Natural killer cell (primary cell): ENCODE data around the gene SLCO1A2. TPM values are rescaled to one million over a fixed set of nuclear protein-coding genes. Genes with fewer than 3 reads are reported as not detected.

ENCODE experiments used
- ATAC-seq, 3 donors: fragments of 150-1000 bp in 2 of 3; fragments of 200-7000 bp in 1 of 3; cut with Tn5 transposase; 1 replicate in 1 of 3; 2 replicates in 2 of 3; pipeline ENCODE4 v1.10.0; 2021; ENCODE audit warnings: mild to moderate bottlenecking in 2 of 3, moderate library complexity in 2 of 3
- DNase-seq, 2 donors: peaks; one replicate each; pipeline versions ENCODE4 v3.0.0 to v3.0.0-alpha.2; 2013 to 2021; ENCODE audit warnings: mixed read lengths in 1 of 2
- H3K27ac ChIP-seq: one replicate; pipeline ENCODE4 v1.5.1; 2013; ENCODE audit warnings: mild to moderate bottlenecking, low read length
- H3K27me3 ChIP-seq: one replicate; pipeline ENCODE4 v1.6.1; 2013; ENCODE audit warnings: low read length; ENCODE audit not compliant: control insufficient read depth, insufficient read depth
- H3K36me3 ChIP-seq: one replicate; pipeline ENCODE4 v1.6.1; 2013; ENCODE audit warnings: low read length; ENCODE audit not compliant: control insufficient read depth, insufficient read depth
- H3K4me1 ChIP-seq: one replicate; pipeline ENCODE4 v1.6.1; 2013; ENCODE audit warnings: low read length; ENCODE audit not compliant: control insufficient read depth, insufficient read depth
- H3K4me3 ChIP-seq: one replicate; pipeline ENCODE4 v1.5.1; 2013; ENCODE audit warnings: low read length
- H3K9me3 ChIP-seq: one replicate; pipeline ENCODE4 v1.6.1; 2013; ENCODE audit warnings: low read length; ENCODE audit not compliant: control insufficient read depth, insufficient read depth
- H3K27ac Mint-ChIP-seq, 2 donors: one replicate each; pipeline ENCODE4 v1.8.0; 2022; ENCODE audit warnings: mild to moderate bottlenecking in 2 of 2, mixed read lengths in 2 of 2, moderate library complexity in 1 of 2
- H3K27me3 Mint-ChIP-seq, 2 donors: one replicate each; pipeline ENCODE4 v1.8.0; 2022; ENCODE audit warnings: low read depth in 2 of 2, mixed read lengths in 2 of 2
- H3K36me3 Mint-ChIP-seq: one replicate; pipeline ENCODE4 v1.8.0; 2022; ENCODE audit warnings: mixed read lengths
- H3K4me1 Mint-ChIP-seq, 2 donors: one replicate each; pipeline ENCODE4 v1.8.0; 2022; ENCODE audit warnings: mixed read lengths in 2 of 2
- H3K4me3 Mint-ChIP-seq: one replicate; pipeline ENCODE4 v1.8.0; 2022; ENCODE audit warnings: mild to moderate bottlenecking, moderate library complexity, mixed read lengths
- H3K9me3 Mint-ChIP-seq, 2 donors: one replicate each; pipeline ENCODE4 v1.8.0; 2022; ENCODE audit warnings: mixed read lengths in 2 of 2
- WGBS: methylation state at CpG from one replicate; pipeline ENCODE4 v1.1.7; 2013; ENCODE audit warnings: missing lambda C conversion rate; ENCODE audit not compliant: insufficient coverage; 5-methylcytosine and 5-hydroxymethylcytosine counted together
- intact Hi-C: fragments of 100-400 bp; cut with micrococcal nuclease; formaldehyde crosslinking; loops from one replicate; pipeline ENCODE4 v1.14.2; 2022
- total RNA-seq, 4 donors: library from RNA; stranded (reverse); fragments of 120-200 nt in 1 of 4; gene quantifications; one replicate each; pipeline versions ENCODE4 v1.2.3 to v1.2.4, GENCODE V29; 2013 to 2022
- TF ChIP-seq, protein P1 (sequence below): fragments of 200-600 bp; IDR thresholded peaks from one replicate; pipeline ENCODE4 v1.8.0; 2022; ENCODE audit warnings: antibody characterized with exemption

The SLCO1A2 gene
- total RNA-seq, 3 donors from 2014 or later (not counting 1 experiment from before 2014, with no cell fraction given), result not detected

DNA sequence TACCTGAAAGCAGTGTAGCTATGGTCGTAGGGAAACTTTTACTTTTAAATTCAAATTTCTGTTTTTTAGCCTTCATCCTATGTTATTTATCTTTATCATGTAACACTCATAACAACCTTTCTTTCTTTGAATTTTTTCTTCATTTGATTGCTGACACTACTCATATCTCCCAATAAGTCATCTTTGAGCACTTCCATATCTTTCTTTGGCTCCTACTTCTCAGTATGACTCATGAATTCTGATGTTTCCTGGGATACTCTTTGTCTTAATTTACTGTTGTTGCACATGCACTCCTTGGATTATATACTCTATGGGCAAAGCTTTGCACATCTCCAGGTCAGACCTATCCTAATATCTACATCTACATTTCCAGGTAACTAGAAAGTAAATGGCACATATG lies 19.9 kb upstream of the SLCO1A2 start:
- Histone ChIP-seq H3K27ac (no peak overlapping the region), H3K27me3 (no peaks in the 10 kb centered on the region), H3K4me1 (no peaks in the 10 kb centered on the region), H3K36me3 (no peaks in the 10 kb centered on the region), H3K9me3 (no peaks in the 10 kb centered on the region), H3K4me3 (no peak overlapping the region)
- Mint-ChIP-seq H3K4me3 (no peak overlapping the region), H3K27ac (no peak overlapping the region), H3K36me3 (no peaks in the 10 kb centered on the region), H3K4me1 (no peaks in the 10 kb centered on the region), H3K9me3 (no peaks in the 10 kb centered on the region), H3K27me3 (peaks cover 0 to 8% of the 10 kb centered on the region in 2 donors)
- intact Hi-C loops, result no loop called here
- TF ChIP-seq, protein P1, sequence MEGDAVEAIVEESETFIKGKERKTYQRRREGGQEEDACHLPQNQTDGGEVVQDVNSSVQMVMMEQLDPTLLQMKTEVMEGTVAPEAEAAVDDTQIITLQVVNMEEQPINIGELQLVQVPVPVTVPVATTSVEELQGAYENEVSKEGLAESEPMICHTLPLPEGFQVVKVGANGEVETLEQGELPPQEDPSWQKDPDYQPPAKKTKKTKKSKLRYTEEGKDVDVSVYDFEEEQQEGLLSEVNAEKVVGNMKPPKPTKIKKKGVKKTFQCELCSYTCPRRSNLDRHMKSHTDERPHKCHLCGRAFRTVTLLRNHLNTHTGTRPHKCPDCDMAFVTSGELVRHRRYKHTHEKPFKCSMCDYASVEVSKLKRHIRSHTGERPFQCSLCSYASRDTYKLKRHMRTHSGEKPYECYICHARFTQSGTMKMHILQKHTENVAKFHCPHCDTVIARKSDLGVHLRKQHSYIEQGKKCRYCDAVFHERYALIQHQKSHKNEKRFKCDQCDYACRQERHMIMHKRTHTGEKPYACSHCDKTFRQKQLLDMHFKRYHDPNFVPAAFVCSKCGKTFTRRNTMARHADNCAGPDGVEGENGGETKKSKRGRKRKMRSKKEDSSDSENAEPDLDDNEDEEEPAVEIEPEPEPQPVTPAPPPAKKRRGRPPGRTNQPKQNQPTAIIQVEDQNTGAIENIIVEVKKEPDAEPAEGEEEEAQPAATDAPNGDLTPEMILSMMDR, result no peak
- 100% methylated on average over 1 of the region's 1 CpG for WGBS
- DNase-seq (no peak), ATAC-seq (no peak)

DNA sequence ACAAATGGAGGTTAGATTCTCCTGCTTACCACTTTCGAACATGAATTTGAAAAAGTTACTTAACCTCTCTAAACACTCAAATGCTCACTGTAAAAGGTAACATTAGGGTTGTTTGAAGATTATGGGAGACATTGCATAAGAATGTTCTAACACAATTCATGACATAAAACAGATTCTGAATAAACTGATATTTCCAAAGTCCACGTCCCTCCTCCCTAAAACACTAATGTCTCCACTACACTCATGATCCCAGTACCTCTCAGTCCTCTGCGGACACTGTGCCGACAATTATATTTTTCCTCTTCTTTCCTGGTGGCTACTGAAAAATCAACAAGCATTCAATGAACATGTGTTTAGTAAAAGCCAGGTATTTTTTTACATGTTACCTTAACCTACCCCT lies 19.2 kb upstream of the SLCO1A2 start:
- Mint-ChIP-seq H3K9me3 (no peaks in the 10 kb centered on the region), H3K27ac (no peak overlapping the region), H3K36me3 (no peaks in the 10 kb centered on the region), H3K4me3 (no peak overlapping the region), H3K4me1 (no peaks in the 10 kb centered on the region), H3K27me3 (peaks cover 0 to 8% of the 10 kb centered on the region in 2 donors)
- intact Hi-C loops, result no loop called here
- H3K4me3 ChIP-seq, result no peak overlapping the region
- no peak for DNase-seq
- H3K27ac ChIP-seq, result no peak overlapping the region
- TF ChIP-seq, protein P1, result no peak
- ATAC-seq, result no peak
- H3K36me3 ChIP-seq, result no peaks in the 10 kb centered on the region
- no peaks in the 10 kb centered on the region for H3K27me3 ChIP-seq
- 77% methylated on average over 3 of the region's 4 CpGs for WGBS
- H3K9me3 ChIP-seq, result no peaks in the 10 kb centered on the region
- no peaks in the 10 kb centered on the region for H3K4me1 ChIP-seq

DNA sequence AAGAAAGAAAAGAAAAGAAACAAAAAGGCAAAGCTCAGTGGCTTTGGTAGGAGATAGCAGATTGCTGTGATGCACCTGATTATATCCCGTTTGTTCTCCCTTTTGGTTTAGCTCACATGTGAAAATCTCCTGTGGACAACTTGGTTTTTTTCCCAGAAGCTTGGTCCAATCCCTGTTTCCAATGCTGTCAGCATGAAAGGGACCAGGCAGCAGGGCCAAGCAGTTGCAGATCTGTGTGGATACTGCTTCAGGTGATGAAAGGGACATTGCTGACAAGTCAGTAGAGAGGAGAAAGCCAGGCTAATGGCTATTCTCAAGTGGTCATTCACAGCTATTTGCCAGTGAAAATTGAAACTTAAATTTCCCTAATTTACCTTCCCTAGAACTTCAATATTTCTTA lies 18.8 kb upstream of the SLCO1A2 start:
- H3K27ac Mint-ChIP-seq, result no peak overlapping the region
- no peaks in the 10 kb centered on the region for H3K9me3 Mint-ChIP-seq
- Histone ChIP-seq H3K4me1 (no peaks in the 10 kb centered on the region), H3K4me3 (no peak overlapping the region), H3K9me3 (no peaks in the 10 kb centered on the region), H3K27ac (no peak overlapping the region), H3K36me3 (no peaks in the 10 kb centered on the region), H3K27me3 (no peaks in the 10 kb centered on the region)
- DNase-seq (no peak), ATAC-seq (no peak)
- TF ChIP-seq, protein P1, result no peak
- whole genome bisulfite sequencing, result 50% methylated on average over 1 of the region's 1 CpG
- H3K4me3 Mint-ChIP-seq, result no peak overlapping the region
- no peaks in the 10 kb centered on the region for H3K36me3 Mint-ChIP-seq
- intact Hi-C loops, result no loop called here
- no peaks in the 10 kb centered on the region for H3K4me1 Mint-ChIP-seq
- peaks cover 0 to 9% of the 10 kb centered on the region in 2 donors for H3K27me3 Mint-ChIP-seq

DNA sequence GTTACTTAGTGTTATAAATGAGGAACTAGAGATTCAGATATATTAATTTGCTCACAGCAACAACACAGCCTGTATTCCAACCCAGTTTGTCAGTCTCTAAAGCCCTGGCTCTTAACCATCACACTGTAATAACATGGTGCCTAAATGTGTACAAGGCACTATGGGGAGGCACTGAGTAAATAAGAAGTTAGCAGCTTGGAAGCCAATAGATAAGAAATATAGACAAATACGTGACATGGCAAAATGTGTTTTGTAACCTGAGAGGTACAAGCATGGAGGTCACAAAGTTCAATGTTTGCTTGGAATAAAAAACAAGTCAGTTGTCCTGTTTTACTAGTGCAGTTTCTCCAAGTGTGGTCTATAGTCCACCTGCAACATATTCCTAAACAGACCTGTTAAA lies 16.3 kb upstream of the SLCO1A2 start:
- Histone ChIP-seq H3K27ac (no peak overlapping the region), H3K4me1 (no peaks in the 10 kb centered on the region), H3K36me3 (no peaks in the 10 kb centered on the region), H3K27me3 (no peaks in the 10 kb centered on the region), H3K4me3 (no peak overlapping the region), H3K9me3 (no peaks in the 10 kb centered on the region)
- 82% methylated on average over 1 of the region's 1 CpG for WGBS
- TF ChIP-seq, protein P1, result no peak
- intact Hi-C loops, result no loop called here
- no peak overlapping the region for H3K27ac Mint-ChIP-seq
- no peaks in the 10 kb centered on the region for H3K4me1 Mint-ChIP-seq
- no peaks in the 10 kb centered on the region for H3K9me3 Mint-ChIP-seq
- peaks cover 0 to 12% of the 10 kb centered on the region in 2 donors for H3K27me3 Mint-ChIP-seq
- ATAC-seq (no peak), DNase-seq (no peak)
- no peak overlapping the region for H3K4me3 Mint-ChIP-seq
- no peaks in the 10 kb centered on the region for H3K36me3 Mint-ChIP-seq
